ENCODE results near the gene NT5C1A.

DNA sequence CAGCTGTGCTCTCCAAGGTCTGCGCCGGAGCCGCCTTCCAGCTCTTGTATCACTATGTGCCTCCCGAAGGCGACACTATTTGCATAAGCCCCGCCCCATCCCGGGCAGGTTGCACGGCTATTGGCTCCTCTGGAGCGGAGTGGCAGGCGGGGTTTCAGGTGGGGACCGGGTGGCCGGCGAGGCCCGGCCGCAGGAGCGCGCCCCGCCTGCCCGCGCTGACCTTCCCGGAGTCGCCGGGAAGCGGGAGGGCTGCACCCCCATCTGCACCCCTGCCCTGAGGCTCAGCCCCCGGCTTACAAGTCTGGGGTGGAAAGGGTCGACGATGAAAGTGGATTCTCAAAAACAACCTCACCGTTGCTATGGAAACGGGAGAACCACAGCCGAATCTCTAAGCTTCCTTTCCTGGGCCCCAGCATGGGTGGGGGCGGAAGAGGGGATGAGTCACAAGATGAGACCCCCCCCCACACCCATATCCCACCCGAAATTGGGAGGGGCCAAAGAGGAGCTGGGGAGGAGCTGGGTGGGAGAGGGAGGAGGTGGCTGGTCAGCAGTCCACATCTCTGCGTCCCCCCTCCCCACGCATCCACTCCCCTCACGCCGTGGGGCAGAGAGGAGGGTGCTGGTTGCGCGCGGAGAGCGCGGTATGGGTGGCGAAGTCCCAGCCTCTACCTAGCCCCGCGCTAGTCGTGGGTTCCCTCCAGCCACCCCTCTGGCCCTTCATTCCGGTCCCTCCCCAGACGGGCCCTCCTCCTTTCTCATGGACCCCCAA lies 19.7 kb upstream of the NT5C1A start, which contains the start of gene HPCAL4:
- TF ChIP-seq POLR2AphosphoS5 (IDR thresholded peaks at IDR 0.05) (peak; percentile 74), POLR2A (IDR thresholded peaks at IDR 0.05) (peak; percentile 61)
- TF ChIP-seq, protein P1, sequence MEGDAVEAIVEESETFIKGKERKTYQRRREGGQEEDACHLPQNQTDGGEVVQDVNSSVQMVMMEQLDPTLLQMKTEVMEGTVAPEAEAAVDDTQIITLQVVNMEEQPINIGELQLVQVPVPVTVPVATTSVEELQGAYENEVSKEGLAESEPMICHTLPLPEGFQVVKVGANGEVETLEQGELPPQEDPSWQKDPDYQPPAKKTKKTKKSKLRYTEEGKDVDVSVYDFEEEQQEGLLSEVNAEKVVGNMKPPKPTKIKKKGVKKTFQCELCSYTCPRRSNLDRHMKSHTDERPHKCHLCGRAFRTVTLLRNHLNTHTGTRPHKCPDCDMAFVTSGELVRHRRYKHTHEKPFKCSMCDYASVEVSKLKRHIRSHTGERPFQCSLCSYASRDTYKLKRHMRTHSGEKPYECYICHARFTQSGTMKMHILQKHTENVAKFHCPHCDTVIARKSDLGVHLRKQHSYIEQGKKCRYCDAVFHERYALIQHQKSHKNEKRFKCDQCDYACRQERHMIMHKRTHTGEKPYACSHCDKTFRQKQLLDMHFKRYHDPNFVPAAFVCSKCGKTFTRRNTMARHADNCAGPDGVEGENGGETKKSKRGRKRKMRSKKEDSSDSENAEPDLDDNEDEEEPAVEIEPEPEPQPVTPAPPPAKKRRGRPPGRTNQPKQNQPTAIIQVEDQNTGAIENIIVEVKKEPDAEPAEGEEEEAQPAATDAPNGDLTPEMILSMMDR (IDR thresholded peaks at IDR 0.05): no peak
